ENCODE measurements around the gene CFDP1. TPM values are rescaled to one million over a fixed set of nuclear protein-coding genes. Genes with fewer than 3 reads are reported as not detected.
A peak's percentile ranks its signal among the peaks of the same experiment; 100 is the strongest.

Gene CFDP1
- polyA plus RNA-seq, 3 donors from 2014 or later = 30.9 to 38.8 (median 32.6) TPM

DNA sequence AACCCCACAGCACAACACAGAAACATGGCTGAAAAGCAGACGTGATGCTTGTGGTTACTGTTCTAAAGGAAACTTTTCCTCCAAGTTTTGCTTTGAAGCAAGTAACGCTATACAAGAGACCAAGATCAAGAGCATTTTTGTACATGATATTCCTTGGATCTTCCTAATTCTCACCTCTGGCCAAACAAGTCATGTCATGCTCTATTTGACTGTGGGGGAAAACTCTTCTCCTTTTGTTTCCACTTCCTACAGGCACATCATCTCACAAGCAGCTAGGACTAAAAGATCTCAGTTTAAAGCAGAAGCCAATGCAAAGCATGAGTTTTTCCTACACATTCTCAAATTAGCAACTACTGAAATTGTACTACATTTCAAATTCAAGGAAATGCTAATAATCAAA lies 50.7 kb downstream of the CFDP1 start:
- Mint-ChIP-seq H3K4me3 (no peak overlapping the region), H3K27me3 (ENCODE audit: low read depth in 3 of 3) (peaks cover 0 to 3% (median 0%) of the 10 kb centered on the region in 3 donors), H3K36me3 (peaks cover 17 to 44% (median 29%) of the 10 kb centered on the region in 3 donors), H3K9me3 (no peaks in the 10 kb centered on the region), H3K4me1 (peaks cover 15 to 24% of the 10 kb centered on the region in 2 donors), H3K27ac (peak overlapping the region in 1 of 6 donors; percentile 18)
- no peak for DNase-seq

DNA sequence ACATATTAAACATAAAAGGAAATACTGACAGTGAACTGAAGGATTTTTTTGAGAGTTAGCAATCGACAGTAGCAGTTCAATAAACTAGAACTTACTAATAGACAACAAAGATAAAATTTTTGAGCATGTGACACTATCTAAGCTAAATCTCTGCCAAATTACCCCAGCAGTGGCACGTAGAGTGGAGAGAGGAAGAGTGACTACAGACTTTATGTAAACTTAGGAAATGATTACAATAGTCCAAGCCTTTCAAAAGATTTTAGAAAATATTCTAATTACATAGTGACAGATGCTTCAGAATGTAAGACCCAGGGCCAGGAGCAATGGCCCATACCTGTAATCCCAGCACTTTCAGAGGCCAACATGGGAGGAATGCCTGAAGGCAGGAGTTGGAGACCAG lies 52.4 kb downstream of the CFDP1 start:
- DNase-seq = no peak
- Mint-ChIP-seq H3K27ac (no peak overlapping the region), H3K4me1 (peaks cover 15 to 24% of the 10 kb centered on the region in 2 donors), H3K27me3 (ENCODE audit: low read depth in 3 of 3) (peaks cover 0 to 3% (median 0%) of the 10 kb centered on the region in 3 donors), H3K9me3 (no peaks in the 10 kb centered on the region), H3K36me3 (peaks cover 28 to 56% (median 43%) of the 10 kb centered on the region in 3 donors), H3K4me3 (peak overlapping the region; percentile 4 to 61 (median 51))

DNA sequence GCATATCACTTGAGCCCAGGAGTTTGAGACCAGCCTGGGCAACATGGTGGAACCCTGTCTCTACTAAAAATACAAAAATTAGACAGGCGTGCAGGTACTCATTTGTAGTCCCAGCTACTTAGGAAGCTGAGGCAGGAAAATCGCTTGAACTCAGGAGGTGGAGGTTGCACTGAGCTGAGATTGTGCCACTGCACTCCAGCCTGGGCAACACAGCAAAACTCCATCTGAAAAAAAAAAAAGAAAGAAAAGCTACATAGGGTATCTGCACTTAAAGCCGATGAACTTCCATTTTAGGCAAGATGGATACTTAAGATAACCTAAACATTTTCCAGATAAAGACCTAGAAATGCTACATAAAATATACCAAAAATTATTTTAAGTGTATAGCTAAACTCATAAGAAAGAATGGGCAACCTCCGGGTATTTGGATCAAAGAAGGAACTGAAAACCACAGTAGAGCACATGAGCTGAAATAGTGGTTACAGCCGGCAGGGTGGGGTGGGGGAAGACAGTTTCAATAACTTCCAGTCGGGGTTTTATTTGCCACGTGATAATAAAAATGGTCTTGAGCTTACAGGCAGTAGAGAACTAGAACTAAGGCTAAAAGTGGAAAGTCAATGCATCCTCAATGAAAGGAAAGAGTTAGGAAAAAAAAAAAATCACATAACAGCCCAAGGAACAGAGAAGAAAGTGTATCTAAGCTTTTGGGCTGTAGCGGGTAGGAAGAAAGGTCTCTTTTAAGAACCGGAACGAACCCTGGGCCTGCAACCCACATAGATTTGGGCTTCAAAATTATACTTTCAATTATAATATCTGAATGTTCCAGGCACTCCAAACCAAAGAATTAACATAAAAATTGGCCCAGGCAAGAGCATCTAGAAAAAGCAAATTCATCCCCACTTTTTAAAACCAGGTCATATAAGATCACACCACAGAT lies 53.1 kb downstream of the CFDP1 start:
- peaks cover 0 to 3% (median 0%) of the 10 kb centered on the region in 3 donors for H3K27me3 Mint-ChIP-seq (ENCODE audit: low read depth in 3 of 3)
- no peaks in the 10 kb centered on the region for H3K9me3 Mint-ChIP-seq
- peaks cover 15 to 24% of the 10 kb centered on the region in 2 donors for H3K4me1 Mint-ChIP-seq
- H3K4me3 Mint-ChIP-seq = peak overlapping the region; percentile 38 to 64 (median 53)
- H3K36me3 Mint-ChIP-seq = peaks cover 30 to 59% (median 45%) of the 10 kb centered on the region in 3 donors
- DNase-seq = peak in 2 of 3 donors; percentile 4 to 10
- peak overlapping the region in 3 of 6 donors; percentile 7 to 47 (median 26) for H3K27ac Mint-ChIP-seq

DNA sequence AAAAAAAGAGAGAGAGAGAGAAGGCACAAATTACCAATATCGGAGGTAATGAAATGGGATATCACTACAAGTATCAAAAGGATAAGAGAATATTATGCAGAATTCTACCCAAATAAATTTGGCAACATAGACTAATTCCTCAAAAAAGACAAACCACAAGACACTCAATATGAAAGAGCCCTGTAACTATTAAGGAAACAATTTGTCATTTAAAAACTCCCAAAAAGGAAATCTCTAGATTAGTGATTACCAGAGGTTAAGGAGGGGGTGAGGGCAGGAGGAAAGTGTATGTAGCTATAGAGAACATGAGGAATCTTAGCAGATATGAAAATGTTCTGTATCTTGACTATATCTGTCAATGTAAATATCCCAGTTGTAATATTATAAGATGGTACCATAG lies 54.0 kb downstream of the CFDP1 start:
- H3K9me3 Mint-ChIP-seq = no peaks in the 10 kb centered on the region
- H3K36me3 Mint-ChIP-seq = peaks cover 32 to 63% (median 49%) of the 10 kb centered on the region in 3 donors
- H3K27me3 Mint-ChIP-seq (ENCODE audit: low read depth in 3 of 3) = peaks cover 0 to 3% (median 0%) of the 10 kb centered on the region in 3 donors
- no peak overlapping the region for H3K4me3 Mint-ChIP-seq
- no peak for DNase-seq
- peaks cover 15 to 24% of the 10 kb centered on the region in 2 donors for H3K4me1 Mint-ChIP-seq
- H3K27ac Mint-ChIP-seq = no peak overlapping the region

DNA sequence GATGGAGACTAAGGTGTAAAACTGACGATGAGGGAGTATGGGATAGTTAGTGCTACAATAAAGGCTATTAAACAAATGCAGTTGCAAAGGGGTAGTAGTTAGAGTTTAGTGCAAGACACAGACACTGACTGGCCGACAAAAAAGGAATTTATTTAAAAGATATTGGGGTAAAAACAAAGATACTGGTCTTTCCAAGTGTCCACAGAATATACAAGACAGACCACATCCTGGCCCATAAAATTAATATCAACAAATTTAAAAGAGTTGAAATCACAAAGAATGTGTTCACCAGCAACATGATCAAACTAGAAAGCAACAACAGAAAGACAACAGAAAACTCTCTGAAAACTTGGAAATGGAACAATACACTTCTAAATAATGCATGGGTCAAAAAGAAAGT lies 54.7 kb downstream of the CFDP1 start:
- no peak overlapping the region for H3K4me3 Mint-ChIP-seq

DNA sequence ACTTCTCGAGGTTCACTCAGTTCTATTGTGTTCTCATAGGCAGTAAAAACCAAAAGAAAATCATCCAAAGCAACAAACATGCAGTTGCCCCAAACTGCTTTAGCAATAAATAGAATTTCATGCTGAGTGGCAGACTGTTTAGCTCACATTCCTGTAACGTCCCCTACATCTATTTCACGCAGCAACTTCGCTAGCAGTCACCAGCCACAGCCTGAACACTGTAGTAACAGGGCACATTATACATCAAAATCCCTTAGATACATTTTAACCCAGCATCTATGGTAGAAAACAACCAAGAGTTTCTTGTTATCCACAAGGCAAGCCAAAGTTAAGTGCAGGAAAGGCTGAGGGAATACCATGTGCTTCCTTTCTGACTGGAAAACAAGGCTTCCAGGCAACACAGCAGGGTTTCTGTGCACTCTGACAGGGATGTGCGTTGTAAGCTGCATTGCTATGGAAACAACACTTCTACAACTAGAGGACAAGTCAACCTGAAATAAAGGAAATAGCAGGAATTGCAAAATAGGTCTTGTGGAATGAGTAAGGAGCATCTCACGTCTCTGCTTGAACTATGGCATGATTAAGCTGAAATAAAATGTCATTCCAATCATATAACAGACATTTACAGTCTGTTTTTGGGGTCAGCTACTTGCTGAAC lies 55.4 kb downstream of the CFDP1 start:
- peaks cover 0 to 2% (median 0%) of the 10 kb centered on the region in 3 donors for H3K27me3 Mint-ChIP-seq (ENCODE audit: low read depth in 3 of 3)
- peaks cover 28 to 61% (median 46%) of the 10 kb centered on the region in 3 donors for H3K36me3 Mint-ChIP-seq
- peaks cover 15 to 24% of the 10 kb centered on the region in 2 donors for H3K4me1 Mint-ChIP-seq
- H3K9me3 Mint-ChIP-seq = no peaks in the 10 kb centered on the region
- no peak for DNase-seq
- no peak overlapping the region for H3K4me3 Mint-ChIP-seq
- H3K27ac Mint-ChIP-seq = no peak overlapping the region

More for the DNA sequence above, 54.7 kb downstream of the CFDP1 start:
- Mint-ChIP-seq H3K27ac (no peak overlapping the region), H3K4me1 (peaks cover 15 to 24% of the 10 kb centered on the region in 2 donors), H3K36me3 (peaks cover 32 to 63% (median 49%) of the 10 kb centered on the region in 3 donors), H3K9me3 (no peaks in the 10 kb centered on the region), H3K27me3 (ENCODE audit: low read depth in 3 of 3) (peaks cover 0 to 2% (median 0%) of the 10 kb centered on the region in 3 donors)
- DNase-seq = no peak

DNA sequence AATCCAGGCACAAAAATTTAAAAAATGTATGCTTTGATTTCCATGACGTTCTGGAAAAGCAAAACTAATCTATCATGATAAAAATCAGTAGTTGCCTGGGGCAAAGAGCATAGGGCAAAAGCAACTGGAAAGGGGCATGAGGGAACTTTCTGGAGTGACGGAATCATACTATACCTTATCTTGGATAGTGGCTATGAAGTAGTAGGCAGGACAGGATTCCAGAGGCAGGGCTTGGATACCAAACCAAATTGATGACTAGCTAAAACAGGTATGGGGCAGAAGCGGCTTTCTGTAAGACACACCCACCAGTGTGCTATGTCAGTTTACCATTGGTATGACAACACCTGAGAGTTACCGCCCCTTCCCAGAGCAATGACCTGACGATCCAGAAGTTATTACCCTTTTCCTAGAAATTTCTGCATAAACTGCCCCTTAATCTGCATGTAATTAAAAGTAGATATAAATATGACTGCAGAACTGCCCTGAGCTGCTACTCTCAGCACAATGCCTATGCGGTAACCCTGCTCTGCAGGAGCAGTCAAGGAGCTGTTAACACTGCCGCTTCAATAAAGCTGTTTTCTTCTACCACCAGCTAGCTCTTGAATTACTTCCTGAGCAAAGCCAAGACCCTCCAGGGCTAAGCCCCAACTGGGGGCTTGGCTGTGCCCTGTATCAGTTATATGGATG lies 56.7 kb downstream of the CFDP1 start:
- peaks cover 15 to 24% of the 10 kb centered on the region in 2 donors for H3K4me1 Mint-ChIP-seq
- H3K9me3 Mint-ChIP-seq = no peaks in the 10 kb centered on the region
- DNase-seq = no peak
- peaks cover 24 to 60% (median 55%) of the 10 kb centered on the region in 3 donors for H3K36me3 Mint-ChIP-seq
- no peak overlapping the region for H3K4me3 Mint-ChIP-seq
- no peak overlapping the region for H3K27ac Mint-ChIP-seq
- peaks cover 0 to 2% (median 0%) of the 10 kb centered on the region in 3 donors for H3K27me3 Mint-ChIP-seq (ENCODE audit: low read depth in 3 of 3)

DNA sequence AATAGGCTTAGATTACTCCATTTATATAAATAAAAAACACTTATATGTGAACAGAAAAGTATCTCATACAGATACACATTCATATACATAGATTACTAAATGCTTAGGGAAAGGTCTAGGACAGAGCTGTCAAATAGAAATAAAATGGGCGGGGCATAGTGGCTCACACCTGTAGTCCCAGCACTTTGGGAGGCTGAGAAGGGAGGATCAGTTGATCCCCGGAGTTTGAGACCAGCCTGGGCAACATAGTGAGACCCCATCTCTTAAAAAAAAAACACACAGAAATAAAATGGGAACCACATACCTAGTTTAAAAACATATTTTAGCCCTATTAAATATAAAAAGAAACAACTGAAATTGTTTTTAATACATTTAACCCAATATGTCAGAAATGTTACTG lies 58.9 kb downstream of the CFDP1 start:
- Mint-ChIP-seq H3K27me3 (ENCODE audit: low read depth in 3 of 3) (peaks cover 0 to 2% (median 0%) of the 10 kb centered on the region in 3 donors), H3K4me3 (no peak overlapping the region), H3K36me3 (peaks cover 19 to 53% (median 47%) of the 10 kb centered on the region in 3 donors), H3K27ac (no peak overlapping the region), H3K9me3 (no peaks in the 10 kb centered on the region), H3K4me1 (peaks cover 0 to 7% of the 10 kb centered on the region in 2 donors)
- DNase-seq = no peak

DNA sequence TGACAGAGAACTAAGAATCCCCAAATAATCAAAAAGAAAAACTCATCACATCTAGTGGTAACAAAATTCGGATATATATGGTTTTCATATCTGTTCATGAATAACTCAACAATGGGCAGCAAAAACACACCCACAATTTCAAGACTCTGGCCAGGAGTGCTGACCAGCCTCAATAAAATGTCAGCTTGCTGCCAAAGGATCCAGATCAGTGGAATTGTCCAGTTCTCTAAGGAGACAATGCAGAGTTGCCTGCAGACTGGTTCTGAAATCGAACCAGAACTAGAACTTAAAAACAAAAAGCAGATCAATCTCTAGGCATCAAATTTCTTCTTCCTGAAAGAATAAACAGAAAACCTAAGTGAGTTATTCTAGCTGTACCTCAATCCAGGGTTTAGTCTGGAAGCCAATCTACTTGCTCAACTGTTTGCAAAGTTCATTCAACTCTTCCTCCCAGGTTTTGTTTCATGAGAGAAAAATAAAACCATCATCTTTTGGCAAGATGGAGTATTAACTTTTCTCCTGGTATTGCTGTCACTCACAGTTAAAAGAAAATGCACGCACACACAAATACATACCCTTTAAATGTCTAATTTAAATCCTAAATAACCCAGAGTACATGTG lies 61.0 kb downstream of the CFDP1 start:
- Mint-ChIP-seq H3K4me3 (no peak overlapping the region), H3K9me3 (no peaks in the 10 kb centered on the region), H3K4me1 (no peaks in the 10 kb centered on the region), H3K36me3 (peaks cover 13 to 33% (median 26%) of the 10 kb centered on the region in 3 donors), H3K27ac (no peak overlapping the region), H3K27me3 (ENCODE audit: low read depth in 3 of 3) (peaks cover 0 to 3% (median 0%) of the 10 kb centered on the region in 3 donors)
- no peak for DNase-seq

DNA sequence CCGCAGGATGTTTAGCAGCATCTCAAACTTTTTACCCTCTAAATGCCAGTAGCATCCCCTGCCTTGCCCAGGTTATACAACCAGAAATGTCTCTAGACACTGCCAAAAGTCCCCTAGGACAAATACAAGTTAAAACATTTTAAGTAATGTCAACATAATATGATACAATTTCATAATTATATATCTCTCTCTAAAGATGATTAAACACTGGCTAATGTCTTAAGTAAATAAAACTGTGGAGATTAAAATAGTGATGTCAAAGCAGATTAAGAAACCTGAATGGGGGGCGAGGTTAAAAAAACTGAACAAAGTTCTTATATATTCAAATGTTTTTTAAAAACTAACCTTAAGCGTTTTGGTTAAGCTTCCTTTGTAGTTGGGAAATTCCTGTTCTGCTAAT lies 62.1 kb downstream of the CFDP1 start:
- no peak overlapping the region for H3K27ac Mint-ChIP-seq
- H3K36me3 Mint-ChIP-seq = peaks cover 8 to 25% (median 25%) of the 10 kb centered on the region in 3 donors
- H3K27me3 Mint-ChIP-seq (ENCODE audit: low read depth in 3 of 3) = peaks cover 0 to 3% (median 0%) of the 10 kb centered on the region in 3 donors
- no peaks in the 10 kb centered on the region for H3K4me1 Mint-ChIP-seq
- no peak overlapping the region for H3K4me3 Mint-ChIP-seq
- H3K9me3 Mint-ChIP-seq = no peaks in the 10 kb centered on the region
- DNase-seq = no peak

DNA sequence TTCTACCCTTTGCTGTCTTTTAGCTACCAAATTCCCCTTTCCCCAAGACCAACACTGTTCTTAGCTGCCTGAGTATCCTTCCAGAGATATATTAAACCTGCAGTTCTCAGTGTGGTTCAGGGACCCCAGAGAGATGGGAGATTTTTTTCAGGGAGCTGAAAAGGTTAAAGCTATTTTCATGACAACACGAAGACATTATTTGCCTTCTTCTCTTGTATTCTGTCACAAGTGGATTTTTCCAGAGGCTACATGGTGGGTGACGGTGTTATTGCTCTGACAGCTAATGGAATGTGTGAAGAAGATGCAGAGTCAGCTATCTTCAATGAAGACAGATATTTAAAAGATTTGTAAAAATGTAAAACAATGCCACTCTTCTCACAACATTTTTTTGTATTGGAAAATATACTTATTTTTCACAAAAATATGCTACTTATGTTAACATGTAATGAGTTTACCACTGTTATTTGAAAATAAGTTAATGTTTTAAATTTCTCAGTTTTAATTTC lies 69.0 kb downstream of the CFDP1 start:
- Mint-ChIP-seq H3K9me3 (no peaks in the 10 kb centered on the region), H3K27ac (no peak overlapping the region), H3K27me3 (ENCODE audit: low read depth in 3 of 3) (peaks cover 0 to 2% (median 0%) of the 10 kb centered on the region in 3 donors), H3K4me3 (no peak overlapping the region), H3K4me1 (no peaks in the 10 kb centered on the region), H3K36me3 (peaks cover 0 to 24% (median 14%) of the 10 kb centered on the region in 3 donors)
- no peak for DNase-seq

DNA sequence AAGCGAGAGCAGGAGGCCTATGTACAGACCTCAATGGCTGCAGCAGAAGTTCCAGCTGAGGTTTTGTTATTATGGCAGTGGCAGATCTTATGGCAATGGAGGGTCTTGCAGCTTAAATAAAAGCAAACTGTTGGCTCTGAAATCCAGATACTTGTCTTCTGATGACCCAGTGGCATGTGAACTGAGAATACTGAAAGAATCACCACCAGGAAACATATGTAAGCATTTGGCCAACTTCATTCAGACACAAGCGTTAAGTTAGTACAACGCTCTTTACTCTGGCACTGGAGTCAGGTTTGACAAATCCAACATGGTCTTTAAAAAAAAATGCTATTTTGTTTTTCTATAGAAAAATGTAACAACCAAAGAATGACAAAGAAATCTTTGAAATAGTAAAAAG lies 70.5 kb downstream of the CFDP1 start:
- DNase-seq = no peak
- no peak overlapping the region for H3K4me3 Mint-ChIP-seq
- H3K4me1 Mint-ChIP-seq = no peaks in the 10 kb centered on the region
- H3K27me3 Mint-ChIP-seq (ENCODE audit: low read depth in 3 of 3) = peaks cover 0 to under 1% (median 0%) of the 10 kb centered on the region in 3 donors
- H3K9me3 Mint-ChIP-seq = no peaks in the 10 kb centered on the region
- H3K27ac Mint-ChIP-seq = no peak overlapping the region
- H3K36me3 Mint-ChIP-seq = peaks cover 0 to 24% (median 14%) of the 10 kb centered on the region in 3 donors

DNA sequence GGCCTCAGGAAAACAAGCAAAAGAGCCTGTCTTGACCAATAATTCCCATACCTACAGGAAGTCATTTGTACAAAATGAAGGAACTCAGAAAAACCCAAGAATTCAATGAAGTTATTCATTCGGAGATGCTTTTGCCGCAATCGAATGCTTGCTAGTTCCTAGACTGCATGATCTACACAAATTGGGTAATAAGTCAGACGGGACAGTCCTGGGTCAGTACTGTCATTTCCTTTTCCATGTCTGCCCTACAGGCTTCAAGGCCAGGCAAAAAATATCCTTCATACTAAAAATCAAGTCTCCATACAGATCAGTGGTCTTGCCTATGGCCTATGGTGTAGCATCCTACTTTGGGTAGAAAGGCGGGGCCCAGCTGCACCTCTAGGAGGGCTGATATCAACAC lies 71.4 kb downstream of the CFDP1 start:
- Mint-ChIP-seq H3K4me3 (no peak overlapping the region), H3K27ac (no peak overlapping the region), H3K36me3 (peaks cover 5 to 24% (median 17%) of the 10 kb centered on the region in 3 donors), H3K27me3 (ENCODE audit: low read depth in 3 of 3) (no peaks in the 10 kb centered on the region), H3K9me3 (no peaks in the 10 kb centered on the region), H3K4me1 (no peaks in the 10 kb centered on the region)
- no peak for DNase-seq
